ENCODE data around the gene DYNC1LI1. TPM values are rescaled to one million over a fixed set of nuclear protein-coding genes. Genes with fewer than 3 reads are reported as not detected.

DYNC1LI1 gene
- total RNA-seq, 2 donors from 2014 or later = 41.6 to 42.5 TPM

GRCh38 chr3:32607522-32607921, 36.9 kb upstream of the DYNC1LI1 start:
- H3K9ac ChIP-seq (ENCODE audit: extremely low read depth, low read length, poor library complexity, severe bottlenecking) = no peak overlapping the region
- DNase-seq = no peak
- Mint-ChIP-seq H3K36me3 (ENCODE audit: low read depth) (no peaks in the 10 kb centered on the region), H3K9me3 (no peaks in the 10 kb centered on the region), H3K27ac (no peak overlapping the region), H3K4me1 (peaks cover 28% of the 10 kb centered on the region), H3K4me3 (no peak overlapping the region), H3K27me3 (ENCODE audit: insufficient read depth) (peaks cover 3% of the 10 kb centered on the region)
- H3K36me3 ChIP-seq (ENCODE audit: control insufficient read depth, insufficient read depth, low read length) = no peaks in the 10 kb centered on the region
- 89 to 90% methylated on average over 2 of the region's 2 CpGs for WGBS, 2 experiments (ENCODE audit: insufficient coverage in 1 of 2, insufficient read length in 1 of 2)
- H3K4me3 ChIP-seq (ENCODE audit: low read length) = no peak overlapping the region
- no peak overlapping the region for H3K27ac ChIP-seq (ENCODE audit: low read depth, low read length)
- TF ChIP-seq, protein P1, sequence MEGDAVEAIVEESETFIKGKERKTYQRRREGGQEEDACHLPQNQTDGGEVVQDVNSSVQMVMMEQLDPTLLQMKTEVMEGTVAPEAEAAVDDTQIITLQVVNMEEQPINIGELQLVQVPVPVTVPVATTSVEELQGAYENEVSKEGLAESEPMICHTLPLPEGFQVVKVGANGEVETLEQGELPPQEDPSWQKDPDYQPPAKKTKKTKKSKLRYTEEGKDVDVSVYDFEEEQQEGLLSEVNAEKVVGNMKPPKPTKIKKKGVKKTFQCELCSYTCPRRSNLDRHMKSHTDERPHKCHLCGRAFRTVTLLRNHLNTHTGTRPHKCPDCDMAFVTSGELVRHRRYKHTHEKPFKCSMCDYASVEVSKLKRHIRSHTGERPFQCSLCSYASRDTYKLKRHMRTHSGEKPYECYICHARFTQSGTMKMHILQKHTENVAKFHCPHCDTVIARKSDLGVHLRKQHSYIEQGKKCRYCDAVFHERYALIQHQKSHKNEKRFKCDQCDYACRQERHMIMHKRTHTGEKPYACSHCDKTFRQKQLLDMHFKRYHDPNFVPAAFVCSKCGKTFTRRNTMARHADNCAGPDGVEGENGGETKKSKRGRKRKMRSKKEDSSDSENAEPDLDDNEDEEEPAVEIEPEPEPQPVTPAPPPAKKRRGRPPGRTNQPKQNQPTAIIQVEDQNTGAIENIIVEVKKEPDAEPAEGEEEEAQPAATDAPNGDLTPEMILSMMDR (conservative IDR thresholded peaks at IDR 0.05) = no peak
- no peaks in the 10 kb centered on the region for H3K27me3 ChIP-seq (ENCODE audit: control insufficient read depth, insufficient read depth, low read length, poor library complexity, severe bottlenecking)
- H3K9me3 ChIP-seq (ENCODE audit: control insufficient read depth, low read length) = no peaks in the 10 kb centered on the region
- peaks cover 11% of the 10 kb centered on the region for H3K4me1 ChIP-seq (ENCODE audit: control insufficient read depth, insufficient read depth, low read length)

DNA sequence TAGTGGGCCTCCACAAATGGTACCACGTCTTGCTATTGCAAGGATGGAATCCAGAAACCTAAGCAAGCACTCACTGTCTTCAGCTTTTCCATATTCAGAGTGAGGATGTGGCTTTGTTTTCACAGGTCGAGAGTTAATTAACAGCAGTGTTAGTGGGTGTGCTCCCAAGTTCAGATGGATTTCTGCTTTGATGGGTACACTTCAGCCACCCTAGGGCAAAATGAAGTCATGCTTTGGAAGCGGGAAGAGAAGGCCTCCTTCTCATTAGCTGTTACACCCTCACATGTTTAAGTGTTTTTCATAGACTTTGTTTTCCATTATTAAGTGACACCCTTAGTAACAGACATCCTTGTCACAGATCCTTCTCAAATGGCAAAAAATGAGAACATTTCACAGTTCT, 36.3 kb upstream of the DYNC1LI1 start:
- WGBS, 2 experiments (ENCODE audit: insufficient coverage in 1 of 2, insufficient read length in 1 of 2) = 81 to 82% methylated on average over 3 of the region's 3 CpGs

DNA sequence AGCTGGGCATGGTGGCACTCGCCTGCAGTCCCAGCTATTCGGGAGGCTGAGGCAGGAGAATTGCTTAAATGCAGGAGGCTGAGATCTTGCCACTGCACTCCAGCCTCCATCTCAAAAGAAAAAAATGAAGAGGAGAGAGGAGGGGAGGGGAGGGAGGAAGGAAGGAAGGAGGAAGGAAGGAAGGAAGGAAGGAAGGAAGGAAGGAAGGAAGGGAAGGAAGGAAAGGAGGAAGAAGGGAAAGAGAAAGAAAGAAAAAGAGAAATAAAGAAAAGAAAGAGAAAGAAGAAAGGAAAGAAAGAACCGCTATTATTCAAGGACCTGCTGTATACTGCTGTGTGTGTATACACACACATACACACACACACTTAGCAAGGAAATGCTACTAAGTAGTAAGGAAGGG, 35.6 kb upstream of the DYNC1LI1 start:
- no peak overlapping the region for H3K4me3 ChIP-seq (ENCODE audit: low read length)
- H3K36me3 ChIP-seq (ENCODE audit: control insufficient read depth, insufficient read depth, low read length) = no peaks in the 10 kb centered on the region
- H3K27ac ChIP-seq (ENCODE audit: low read depth, low read length) = no peak overlapping the region
- peaks cover 3% of the 10 kb centered on the region for H3K27me3 Mint-ChIP-seq (ENCODE audit: insufficient read depth)
- WGBS, 2 experiments (ENCODE audit: insufficient coverage in 1 of 2, insufficient read length in 1 of 2) = 90 to 96% methylated on average over 2 of the region's 3 CpGs
- H3K9ac ChIP-seq (ENCODE audit: extremely low read depth, low read length, poor library complexity, severe bottlenecking) = no peak overlapping the region
- H3K27ac Mint-ChIP-seq = no peak overlapping the region
- no peak overlapping the region for H3K4me3 Mint-ChIP-seq
- no peaks in the 10 kb centered on the region for H3K36me3 Mint-ChIP-seq (ENCODE audit: low read depth)
- H3K4me1 Mint-ChIP-seq = peaks cover 38% of the 10 kb centered on the region
- DNase-seq = no peak
- peaks cover 11% of the 10 kb centered on the region for H3K4me1 ChIP-seq (ENCODE audit: control insufficient read depth, insufficient read depth, low read length)
- no peaks in the 10 kb centered on the region for H3K9me3 ChIP-seq (ENCODE audit: control insufficient read depth, low read length)
- TF ChIP-seq, protein P1 (conservative IDR thresholded peaks at IDR 0.05) = no peak
- no peaks in the 10 kb centered on the region for H3K9me3 Mint-ChIP-seq
- H3K27me3 ChIP-seq (ENCODE audit: control insufficient read depth, insufficient read depth, low read length, poor library complexity, severe bottlenecking) = no peaks in the 10 kb centered on the region

More for the DNA sequence above, 36.3 kb upstream of the DYNC1LI1 start:
- Histone ChIP-seq H3K36me3 (ENCODE audit: control insufficient read depth, insufficient read depth, low read length) (no peaks in the 10 kb centered on the region), H3K27ac (ENCODE audit: low read depth, low read length) (no peak overlapping the region), H3K4me3 (ENCODE audit: low read length) (no peak overlapping the region), H3K4me1 (ENCODE audit: control insufficient read depth, insufficient read depth, low read length) (peaks cover 11% of the 10 kb centered on the region), H3K27me3 (ENCODE audit: control insufficient read depth, insufficient read depth, low read length, poor library complexity, severe bottlenecking) (no peaks in the 10 kb centered on the region), H3K9me3 (ENCODE audit: control insufficient read depth, low read length) (no peaks in the 10 kb centered on the region), H3K9ac (ENCODE audit: extremely low read depth, low read length, poor library complexity, severe bottlenecking) (no peak overlapping the region)
- no peak overlapping the region for H3K27ac Mint-ChIP-seq
- no peak overlapping the region for H3K4me3 Mint-ChIP-seq
- peaks cover 32% of the 10 kb centered on the region for H3K4me1 Mint-ChIP-seq
- TF ChIP-seq, protein P1 (conservative IDR thresholded peaks at IDR 0.05) = no peak
- no peaks in the 10 kb centered on the region for H3K9me3 Mint-ChIP-seq
- no peak for DNase-seq
- H3K27me3 Mint-ChIP-seq (ENCODE audit: insufficient read depth) = peaks cover 3% of the 10 kb centered on the region
- no peaks in the 10 kb centered on the region for H3K36me3 Mint-ChIP-seq (ENCODE audit: low read depth)

Measured in endodermal cell (in vitro differentiated cells).